Stimulated activated effector memory CD8-positive, alpha-beta T cell treated with anti-CD3 and anti-CD28 coated beads, Interleukin-12 subunit alpha, Interleukin-12 subunit beta, amount 100 ng/mL, for 72 hours (primary cell): ENCODE measurements around the gene ATXN2.
A peak's percentile ranks its signal among the peaks of the same experiment; 100 is the strongest.
"Not testable (repeated sequence)": the region's sequence is repeated elsewhere in the genome, so short reads cannot be mapped to it uniquely, and the experiment has no call there.

Source experiments
- ATAC-seq: fragments of 150-1000 bp; cut with Tn5 transposase; 2 replicates; pipeline ENCODE4 v1.10.0; 2021
- DNase-seq, 2 donors: peaks; one replicate each; pipeline ENCODE4 v3.0.0; 2021 to 2022; ENCODE audit warnings: low spot score in 2 of 2
- H3K27ac Mint-ChIP-seq: one replicate; pipeline ENCODE4 v1.8.0; 2022; ENCODE audit warnings: mild to moderate bottlenecking, mixed read lengths
- H3K36me3 Mint-ChIP-seq: one replicate; pipeline ENCODE4 v1.8.0; 2022; ENCODE audit warnings: mild to moderate bottlenecking, mixed read lengths
- H3K4me1 Mint-ChIP-seq: one replicate; pipeline ENCODE4 v1.8.0; 2022; ENCODE audit warnings: mixed read lengths
- H3K4me3 Mint-ChIP-seq: one replicate; pipeline ENCODE4 v1.8.0; 2022; ENCODE audit warnings: mild to moderate bottlenecking, mixed read lengths
- H3K9me3 Mint-ChIP-seq: one replicate; pipeline ENCODE4 v1.8.0; 2022; ENCODE audit warnings: mixed read lengths

The ATXN2 gene

GRCh38 chr12:111598637-111599452, at the start of gene ATXN2:
Gene ATXN2, minus strand, starts transcription at chr12:111599315. Its CDS starts 281 bp downstream, at chr12:111599034.
- Mint-ChIP-seq H3K4me1 (peaks cover 34% of the 10 kb centered on the region), H3K27ac (peak within 1 kb of the TSS; percentile 90), H3K9me3 (no peaks in the 10 kb centered on the region), H3K4me3 (peak within 1 kb of the TSS; percentile 85), H3K36me3 (peaks cover 15% of the 10 kb centered on the region)
- no peak for DNase-seq
- ATAC-seq = peak; percentile 74

GRCh38 chr12:111645433-111645832, 46.3 kb upstream of the ATXN2 start:
- Mint-ChIP-seq H3K9me3 (no peaks in the 10 kb centered on the region), H3K27ac (no peak overlapping the region), H3K4me1 (no peaks in the 10 kb centered on the region), H3K4me3 (no peak overlapping the region), H3K36me3 (peaks cover 99% of the 10 kb centered on the region)
- ATAC-seq = no peak
- DNase-seq = no peak

GRCh38 chr12:111643427-111643826, 44.3 kb upstream of the ATXN2 start:
- Mint-ChIP-seq H3K4me3 (no peak overlapping the region), H3K27ac (no peak overlapping the region), H3K4me1 (no peaks in the 10 kb centered on the region), H3K9me3 (no peaks in the 10 kb centered on the region), H3K36me3 (peaks cover 79% of the 10 kb centered on the region)
- ATAC-seq (no peak), DNase-seq (no peak)

GRCh38 chr12:111642681-111643426, 43.7 kb upstream of the ATXN2 start:
- Mint-ChIP-seq H3K4me1 (no peaks in the 10 kb centered on the region), H3K27ac (no peak overlapping the region), H3K9me3 (no peaks in the 10 kb centered on the region), H3K4me3 (no peak overlapping the region), H3K36me3 (peaks cover 73% of the 10 kb centered on the region)
- DNase-seq = no peak
- no peak for ATAC-seq

- no peaks in the 10 kb centered on the region for H3K9me3 Mint-ChIP-seq
- no peak for DNase-seq
- no peak overlapping the region for H3K27ac Mint-ChIP-seq
- ATAC-seq = no peak
- H3K36me3 Mint-ChIP-seq = peaks cover 50% of the 10 kb centered on the region
- H3K4me1 Mint-ChIP-seq = peaks cover 4% of the 10 kb centered on the region
- H3K4me3 Mint-ChIP-seq = no peak overlapping the region
These were observed 41.4 kb upstream of the ATXN2 start for GRCh38 chr12:111640506-111640905.

GRCh38 chr12:111638556-111638955, 39.4 kb upstream of the ATXN2 start:
- DNase-seq = no peak
- H3K27ac Mint-ChIP-seq = no peak overlapping the region
- H3K4me1 Mint-ChIP-seq = peaks cover 4% of the 10 kb centered on the region
- H3K4me3 Mint-ChIP-seq = no peak overlapping the region
- no peak for ATAC-seq
- H3K9me3 Mint-ChIP-seq = no peaks in the 10 kb centered on the region
- H3K36me3 Mint-ChIP-seq = peaks cover 30% of the 10 kb centered on the region

- ATAC-seq = no peak
- DNase-seq = no peak
- H3K9me3 Mint-ChIP-seq = no peaks in the 10 kb centered on the region
- H3K4me3 Mint-ChIP-seq = no peak overlapping the region
- H3K27ac Mint-ChIP-seq = no peak overlapping the region
- peaks cover 4% of the 10 kb centered on the region for H3K4me1 Mint-ChIP-seq
- H3K36me3 Mint-ChIP-seq = peaks cover 8% of the 10 kb centered on the region
These were observed 37.3 kb upstream of the ATXN2 start for GRCh38 chr12:111636209-111636945.

GRCh38 chr12:111635524-111635923, 36.4 kb upstream of the ATXN2 start:
- Mint-ChIP-seq H3K4me1 (peaks cover 4% of the 10 kb centered on the region), H3K9me3 (no peaks in the 10 kb centered on the region), H3K27ac (peak overlapping the region; percentile 63), H3K36me3 (no peaks in the 10 kb centered on the region), H3K4me3 (no peak overlapping the region)
- DNase-seq (no peak), ATAC-seq (peak; percentile 49)

GRCh38 chr12:111628505-111629260, 29.6 kb upstream of the ATXN2 start:
- no peak overlapping the region for H3K27ac Mint-ChIP-seq
- DNase-seq (no peak), ATAC-seq (no peak)
- H3K9me3 Mint-ChIP-seq = no peaks in the 10 kb centered on the region
- H3K4me1 Mint-ChIP-seq = no peaks in the 10 kb centered on the region
- no peaks in the 10 kb centered on the region for H3K36me3 Mint-ChIP-seq
- H3K4me3 Mint-ChIP-seq = no peak overlapping the region

- DNase-seq (no peak), ATAC-seq (no peak)
- no peaks in the 10 kb centered on the region for H3K4me1 Mint-ChIP-seq
- no peaks in the 10 kb centered on the region for H3K36me3 Mint-ChIP-seq
- no peaks in the 10 kb centered on the region for H3K9me3 Mint-ChIP-seq
- no peak overlapping the region for H3K4me3 Mint-ChIP-seq
- H3K27ac Mint-ChIP-seq = no peak overlapping the region
These were observed 27.1 kb upstream of the ATXN2 start for GRCh38 chr12:111626230-111626629.

GRCh38 chr12:111624540-111624939, 25.4 kb upstream of the ATXN2 start:
- Mint-ChIP-seq H3K4me3 (no peak overlapping the region), H3K36me3 (no peaks in the 10 kb centered on the region), H3K9me3 (no peaks in the 10 kb centered on the region), H3K27ac (no peak overlapping the region), H3K4me1 (no peaks in the 10 kb centered on the region)
- ATAC-seq (no peak), DNase-seq (no peak)

- not testable (repeated sequence) for H3K27ac Mint-ChIP-seq, DNase-seq, H3K9me3 Mint-ChIP-seq, H3K4me3 Mint-ChIP-seq, H3K4me1 Mint-ChIP-seq, ATAC-seq, H3K36me3 Mint-ChIP-seq
These were observed 18.7 kb upstream of the ATXN2 start for GRCh38 chr12:111617841-111618240.

- no peaks in the 10 kb centered on the region for H3K4me1 Mint-ChIP-seq
- no peak overlapping the region for H3K27ac Mint-ChIP-seq
- no peak for ATAC-seq
- no peaks in the 10 kb centered on the region for H3K9me3 Mint-ChIP-seq
- DNase-seq = no peak
- H3K4me3 Mint-ChIP-seq = no peak overlapping the region
- H3K36me3 Mint-ChIP-seq = no peaks in the 10 kb centered on the region
These were observed 17.1 kb upstream of the ATXN2 start for GRCh38 chr12:111616177-111616623.

- H3K36me3 Mint-ChIP-seq = no peaks in the 10 kb centered on the region
- no peak overlapping the region for H3K4me3 Mint-ChIP-seq
These were observed 8.1 kb upstream of the ATXN2 start for GRCh38 chr12:111607239-111607638.

GRCh38 chr12:111606767-111607230, 7.7 kb upstream of the ATXN2 start:
- Mint-ChIP-seq H3K4me3 (no peak overlapping the region), H3K4me1 (no peaks in the 10 kb centered on the region), H3K9me3 (no peaks in the 10 kb centered on the region), H3K27ac (no peak overlapping the region), H3K36me3 (no peaks in the 10 kb centered on the region)
- no peak for ATAC-seq
- no peak for DNase-seq

More at GRCh38 chr12:111607239-111607638, 8.1 kb upstream of the ATXN2 start:
- DNase-seq (no peak), ATAC-seq (no peak)
- H3K27ac Mint-ChIP-seq = no peak overlapping the region
- no peaks in the 10 kb centered on the region for H3K4me1 Mint-ChIP-seq
- no peaks in the 10 kb centered on the region for H3K9me3 Mint-ChIP-seq
